HCT116 (cell line): ENCODE measurements around the gene TMEM229A.

Experiments
- EZH2 ChIP-seq: fragments of 200-600 bp; sonication (generic); IDR thresholded peaks from 2 replicates; pipeline ENCODE4 v1.6.1; 2017; ENCODE audit warnings: antibody characterized with exemption, mixed run types
- POLR2A ChIP-seq: IDR thresholded peaks from 2 replicates; pipeline ENCODE4 v1.7.0; 2011; ENCODE audit warnings: borderline replicate concordance; ENCODE audit not compliant: insufficient read depth, insufficient read length; ENCODE audit errors: extremely low read depth
- REST ChIP-seq: IDR thresholded peaks from 2 replicates; pipeline ENCODE4 v1.6.1; 2012; ENCODE audit warnings: low read depth
- TF ChIP-seq, protein P1 (sequence below), 3 experiments: fragments of 200-600 bp in 1 of 3; sonication (generic) in 1 of 3; IDR thresholded peaks in 2 of 3; conservative IDR thresholded peaks in 1 of 3; 2 replicates each; pipeline ENCODE4 v1.5.1; 2012 to 2017; ENCODE audit warnings: low read depth in 2 of 3, low read length in 2 of 3, antibody characterized with exemption in 1 of 3, borderline replicate concordance in 1 of 3, control low read depth in 1 of 3, mild to moderate bottlenecking in 1 of 3, mixed read lengths in 1 of 3, mixed run types in 1 of 3, moderate library complexity in 1 of 3; ENCODE audit not compliant: insufficient read depth in 1 of 3

DNA sequence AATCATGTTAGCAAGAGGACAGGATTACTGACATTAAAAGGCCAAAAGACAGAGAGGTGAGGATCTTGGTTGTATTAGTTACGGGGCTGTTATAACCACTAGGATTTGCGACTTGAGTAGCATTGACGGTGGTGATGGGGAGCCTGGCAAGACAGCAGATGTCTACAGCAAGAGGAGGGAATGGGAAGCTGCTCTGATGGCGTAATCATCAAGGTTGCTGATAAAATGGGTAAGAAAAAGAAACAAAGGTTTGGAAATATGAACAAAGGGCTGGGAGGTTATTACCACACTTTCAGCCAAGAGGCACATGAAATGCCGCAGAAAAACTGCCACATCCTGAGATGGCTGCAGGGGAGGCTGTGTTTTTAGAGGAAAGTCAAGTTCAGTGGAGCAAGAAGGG lies 33.9 kb downstream of the TMEM229A start:
- TF ChIP-seq POLR2A, result no peak
- TF ChIP-seq, protein P1, sequence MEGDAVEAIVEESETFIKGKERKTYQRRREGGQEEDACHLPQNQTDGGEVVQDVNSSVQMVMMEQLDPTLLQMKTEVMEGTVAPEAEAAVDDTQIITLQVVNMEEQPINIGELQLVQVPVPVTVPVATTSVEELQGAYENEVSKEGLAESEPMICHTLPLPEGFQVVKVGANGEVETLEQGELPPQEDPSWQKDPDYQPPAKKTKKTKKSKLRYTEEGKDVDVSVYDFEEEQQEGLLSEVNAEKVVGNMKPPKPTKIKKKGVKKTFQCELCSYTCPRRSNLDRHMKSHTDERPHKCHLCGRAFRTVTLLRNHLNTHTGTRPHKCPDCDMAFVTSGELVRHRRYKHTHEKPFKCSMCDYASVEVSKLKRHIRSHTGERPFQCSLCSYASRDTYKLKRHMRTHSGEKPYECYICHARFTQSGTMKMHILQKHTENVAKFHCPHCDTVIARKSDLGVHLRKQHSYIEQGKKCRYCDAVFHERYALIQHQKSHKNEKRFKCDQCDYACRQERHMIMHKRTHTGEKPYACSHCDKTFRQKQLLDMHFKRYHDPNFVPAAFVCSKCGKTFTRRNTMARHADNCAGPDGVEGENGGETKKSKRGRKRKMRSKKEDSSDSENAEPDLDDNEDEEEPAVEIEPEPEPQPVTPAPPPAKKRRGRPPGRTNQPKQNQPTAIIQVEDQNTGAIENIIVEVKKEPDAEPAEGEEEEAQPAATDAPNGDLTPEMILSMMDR (IDR thresholded peaks at IDR 0.05 in 2 of 3, conservative IDR thresholded peaks at IDR 0.05 in 1 of 3; ENCODE audit: borderline replicate concordance in 1 of 3, insufficient read depth in 1 of 3, low read depth in 2 of 3, low read length in 2 of 3), result no peak
- TF ChIP-seq EZH2, result no peak
- no peak for TF ChIP-seq REST
